ENCODE results near the gene RASAL2.

GRCh38 chr1:178241057-178241456 lies 147.2 kb downstream of the RASAL2 start:
- TF ChIP-seq CTCF (IDR thresholded peaks at IDR 0.05) (no peak), POLR2A (IDR thresholded peaks at IDR 0.05) (no peak)
